CD8-positive, alpha-beta memory T cell (primary cell): ENCODE measurements around the gene PLPP4. TPM values are rescaled to one million over a fixed set of nuclear protein-coding genes. Genes with fewer than 3 reads are reported as not detected.

Experiments used
- CTCF ChIA-PET: fragments of 350-600 bp; sonication (Branson Sonifier 250); formaldehyde crosslinking; loops from one replicate; lab custom pipeline; 2021; ENCODE audit warnings: antibody characterized with exemption; lab: Charles Lee
- POLR2A ChIA-PET: fragments of 350-600 bp; sonication (Branson Sonifier 250); formaldehyde crosslinking; loops from one replicate; lab custom pipeline; 2021; ENCODE audit warnings: antibody characterized with exemption; lab: Charles Lee
- DNase-seq, 5 donors: peaks; one replicate each; pipeline versions ENCODE4 v3.0.0 to v3.0.0-alpha.2; 2020 to 2022; ENCODE audit warnings: mixed read lengths in 1 of 5
- H3K27ac ChIP-seq: one replicate; pipeline ENCODE4 v1.7.0; 2013; ENCODE audit warnings: low read depth, mild to moderate bottlenecking, low read length, moderate library complexity
- H3K27me3 ChIP-seq: 2 replicates; pipeline ENCODE4 v1.7.0; 2013; ENCODE audit warnings: low read length, mild to moderate bottlenecking; ENCODE audit not compliant: insufficient read depth, poor library complexity, severe bottlenecking
- H3K36me3 ChIP-seq: 2 replicates; pipeline ENCODE4 v1.7.0; 2013; ENCODE audit warnings: mild to moderate bottlenecking, low read length, moderate library complexity; ENCODE audit not compliant: insufficient read depth
- H3K4me1 ChIP-seq: 2 replicates; pipeline ENCODE4 v1.7.0; 2013; ENCODE audit warnings: mild to moderate bottlenecking, low read length, moderate library complexity; ENCODE audit not compliant: insufficient read depth
- H3K4me3 ChIP-seq: 2 replicates; pipeline ENCODE4 v1.7.0; 2013; ENCODE audit warnings: mild to moderate bottlenecking, low read length
- H3K9me3 ChIP-seq: 2 replicates; pipeline ENCODE4 v1.7.0; 2013; ENCODE audit warnings: mild to moderate bottlenecking, low read length
- H3K27ac Mint-ChIP-seq, 8 donors: one replicate each; pipeline ENCODE4 v1.8.0; 2020 to 2021; ENCODE audit warnings: mixed read lengths in 8 of 8, mild to moderate bottlenecking in 6 of 8, inconsistent platforms in 3 of 8, moderate library complexity in 3 of 8
- H3K27me3 Mint-ChIP-seq, 2 donors: one replicate each; pipeline ENCODE4 v1.8.0; 2020 to 2021; ENCODE audit warnings: mixed read lengths in 2 of 2, mild to moderate bottlenecking in 1 of 2, moderate library complexity in 1 of 2
- H3K36me3 Mint-ChIP-seq, 3 donors: one replicate each; pipeline ENCODE4 v1.8.0; 2020 to 2021; ENCODE audit warnings: mixed read lengths in 3 of 3, inconsistent platforms in 1 of 3, mild to moderate bottlenecking in 1 of 3
- H3K4me1 Mint-ChIP-seq, 3 donors: one replicate each; pipeline ENCODE4 v1.8.0; 2020 to 2021; ENCODE audit warnings: mixed read lengths in 3 of 3, inconsistent platforms in 1 of 3, mild to moderate bottlenecking in 1 of 3
- H3K4me3 Mint-ChIP-seq, 7 donors: one replicate each; pipeline ENCODE4 v1.8.0; 2020 to 2021; ENCODE audit warnings: mixed read lengths in 7 of 7, mild to moderate bottlenecking in 6 of 7, moderate library complexity in 4 of 7, inconsistent platforms in 2 of 7
- H3K9me3 Mint-ChIP-seq, 5 donors: one replicate each; pipeline ENCODE4 v1.8.0; 2020 to 2022; ENCODE audit warnings: mixed read lengths in 5 of 5, mild to moderate bottlenecking in 3 of 5, moderate library complexity in 2 of 5, inconsistent platforms in 1 of 5
- polyA plus RNA-seq: library from polyadenylated mRNA; unstranded; fragments of 300-500 nt; fragmentation: Illumina TruSeq; gene quantifications from one replicate; pipeline ENCODE4 v1.2.3, GENCODE V29; 2021
- total RNA-seq, 2 experiments: library from RNA; stranded (reverse); gene quantifications; one replicate each; pipeline ENCODE4 v1.2.3, GENCODE V29; 2021

The PLPP4 gene
- total and polyA plus RNA-seq, 3 experiments from 2014 or later, result not detected

GRCh38 chr10:120555842-120556532, 99.0 kb downstream of the PLPP4 start:
- Histone ChIP-seq H3K4me3 (no peak overlapping the region), H3K27me3 (no peaks in the 10 kb centered on the region), H3K36me3 (no peaks in the 10 kb centered on the region), H3K27ac (no peak overlapping the region), H3K4me1 (no peaks in the 10 kb centered on the region), H3K9me3 (no peaks in the 10 kb centered on the region)
- no peaks in the 10 kb centered on the region for H3K36me3 Mint-ChIP-seq
- DNase-seq, result no peak
- H3K27ac Mint-ChIP-seq, result no peak overlapping the region
- H3K9me3 Mint-ChIP-seq, result peaks cover 2 to 19% (median 10%) of the 10 kb centered on the region in 5 donors
- POLR2A ChIA-PET, result no interaction called here
- peaks cover 0 to 1% of the 10 kb centered on the region in 2 donors for H3K27me3 Mint-ChIP-seq
- CTCF ChIA-PET, result no interaction called here
- H3K4me1 Mint-ChIP-seq, result no peaks in the 10 kb centered on the region
- H3K4me3 Mint-ChIP-seq, result no peak overlapping the region

GRCh38 chr10:120557311-120557710, 100.3 kb downstream of the PLPP4 start:
- H3K27ac ChIP-seq, result no peak overlapping the region
- Mint-ChIP-seq H3K9me3 (peaks cover 2 to 19% (median 10%) of the 10 kb centered on the region in 5 donors), H3K36me3 (no peaks in the 10 kb centered on the region), H3K4me1 (no peaks in the 10 kb centered on the region), H3K4me3 (no peak overlapping the region), H3K27ac (no peak overlapping the region), H3K27me3 (peaks cover 0 to 1% of the 10 kb centered on the region in 2 donors)
- H3K9me3 ChIP-seq, result no peaks in the 10 kb centered on the region
- H3K27me3 ChIP-seq, result no peaks in the 10 kb centered on the region
- DNase-seq, result no peak
- no peaks in the 10 kb centered on the region for H3K4me1 ChIP-seq
- CTCF ChIA-PET, result no interaction called here
- POLR2A ChIA-PET, result no interaction called here
- H3K36me3 ChIP-seq, result no peaks in the 10 kb centered on the region
- no peak overlapping the region for H3K4me3 ChIP-seq

DNA sequence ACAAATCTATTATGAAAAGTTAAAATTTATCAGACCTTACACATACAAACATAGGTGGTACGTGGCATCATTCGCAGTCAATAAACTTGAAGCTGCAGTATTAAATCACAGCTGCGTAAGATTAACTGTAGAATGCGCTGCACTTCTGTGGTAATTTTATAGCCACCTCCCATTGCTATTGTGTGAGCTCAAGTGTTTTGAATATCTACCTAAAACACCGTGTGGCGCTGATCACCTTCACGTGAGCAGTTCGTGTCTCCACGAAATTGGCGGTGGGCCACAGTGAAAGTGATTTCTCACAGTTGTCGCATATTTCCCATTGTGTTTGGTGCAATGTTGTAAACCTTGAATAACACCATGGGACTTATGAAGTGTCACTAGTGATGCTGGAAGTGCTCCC, 102.8 kb downstream of the PLPP4 start:
- Mint-ChIP-seq H3K27me3 (no peaks in the 10 kb centered on the region), H3K36me3 (no peaks in the 10 kb centered on the region), H3K27ac (no peak overlapping the region), H3K4me3 (no peak overlapping the region), H3K4me1 (no peaks in the 10 kb centered on the region), H3K9me3 (peaks cover 0 to 4% (median 2%) of the 10 kb centered on the region in 5 donors)
- H3K4me3 ChIP-seq, result no peak overlapping the region
- H3K27me3 ChIP-seq, result no peaks in the 10 kb centered on the region
- H3K36me3 ChIP-seq, result no peaks in the 10 kb centered on the region
- H3K4me1 ChIP-seq, result no peaks in the 10 kb centered on the region
- no peaks in the 10 kb centered on the region for H3K9me3 ChIP-seq
- ChIA-PET POLR2A (no interaction called here), CTCF (no interaction called here)
- H3K27ac ChIP-seq, result no peak overlapping the region
- DNase-seq, result no peak

DNA sequence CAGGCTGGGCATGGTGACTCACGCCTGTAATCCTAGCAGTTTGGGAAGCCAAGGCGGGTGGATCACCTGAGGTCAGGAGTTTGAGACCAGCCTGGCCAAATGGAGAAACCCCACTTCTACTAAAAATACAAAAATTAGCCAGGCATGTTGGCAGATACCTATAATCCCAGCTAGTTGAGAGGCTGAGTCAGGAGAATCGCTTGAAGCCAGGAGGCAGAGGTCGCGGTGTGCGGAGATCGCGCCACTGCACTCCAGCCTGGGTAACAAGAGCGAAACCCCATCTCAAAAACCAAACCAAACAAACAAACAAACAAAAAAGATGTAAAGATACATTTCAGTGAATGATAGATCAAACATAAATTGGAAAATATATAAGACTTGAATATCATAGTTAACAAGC, 105.9 kb downstream of the PLPP4 start:
- CTCF ChIA-PET, result no interaction called here
- H3K4me3 Mint-ChIP-seq, result no peak overlapping the region
- no peaks in the 10 kb centered on the region for H3K36me3 Mint-ChIP-seq
- no peak for DNase-seq
- H3K4me1 ChIP-seq, result no peaks in the 10 kb centered on the region
- POLR2A ChIA-PET, result no interaction called here
- no peak overlapping the region for H3K4me3 ChIP-seq
- no peaks in the 10 kb centered on the region for H3K36me3 ChIP-seq
- no peaks in the 10 kb centered on the region for H3K4me1 Mint-ChIP-seq
- no peaks in the 10 kb centered on the region for H3K27me3 ChIP-seq
- H3K27ac Mint-ChIP-seq, result no peak overlapping the region
- no peak overlapping the region for H3K27ac ChIP-seq
- peaks cover 0 to 3% of the 10 kb centered on the region in 2 donors for H3K27me3 Mint-ChIP-seq
- no peaks in the 10 kb centered on the region for H3K9me3 Mint-ChIP-seq
- H3K9me3 ChIP-seq, result no peaks in the 10 kb centered on the region

DNA sequence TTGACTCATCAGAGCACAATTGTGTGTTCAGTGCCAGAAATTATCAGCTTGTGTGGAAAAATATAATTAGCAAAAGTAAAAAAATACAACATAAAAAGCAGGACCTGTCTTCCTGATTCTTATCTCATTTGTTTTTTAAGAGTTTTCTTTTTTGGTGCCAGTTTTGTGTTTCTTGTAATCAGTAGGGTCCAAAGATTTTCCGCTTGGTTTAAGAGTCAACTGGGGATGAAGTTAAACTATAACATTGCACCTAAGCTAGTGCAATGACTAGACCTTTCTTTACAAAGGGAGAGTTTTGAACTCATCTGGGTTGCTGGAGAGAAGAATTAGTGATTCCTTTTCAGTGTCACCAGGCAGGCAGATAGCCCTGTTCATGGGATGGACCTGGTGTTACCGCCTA, 113.4 kb downstream of the PLPP4 start:
- H3K27ac Mint-ChIP-seq, result no peak overlapping the region
- Histone ChIP-seq H3K27ac (no peak overlapping the region), H3K36me3 (no peaks in the 10 kb centered on the region), H3K4me3 (no peak overlapping the region), H3K9me3 (no peaks in the 10 kb centered on the region), H3K4me1 (no peaks in the 10 kb centered on the region), H3K27me3 (no peaks in the 10 kb centered on the region)
- peaks cover 4 to 5% of the 10 kb centered on the region in 2 donors for H3K27me3 Mint-ChIP-seq
- H3K9me3 Mint-ChIP-seq, result no peaks in the 10 kb centered on the region
- ChIA-PET CTCF (no interaction called here), POLR2A (no interaction called here)
- no peak overlapping the region for H3K4me3 Mint-ChIP-seq
- H3K36me3 Mint-ChIP-seq, result no peaks in the 10 kb centered on the region
- no peak for DNase-seq
- no peaks in the 10 kb centered on the region for H3K4me1 Mint-ChIP-seq

DNA sequence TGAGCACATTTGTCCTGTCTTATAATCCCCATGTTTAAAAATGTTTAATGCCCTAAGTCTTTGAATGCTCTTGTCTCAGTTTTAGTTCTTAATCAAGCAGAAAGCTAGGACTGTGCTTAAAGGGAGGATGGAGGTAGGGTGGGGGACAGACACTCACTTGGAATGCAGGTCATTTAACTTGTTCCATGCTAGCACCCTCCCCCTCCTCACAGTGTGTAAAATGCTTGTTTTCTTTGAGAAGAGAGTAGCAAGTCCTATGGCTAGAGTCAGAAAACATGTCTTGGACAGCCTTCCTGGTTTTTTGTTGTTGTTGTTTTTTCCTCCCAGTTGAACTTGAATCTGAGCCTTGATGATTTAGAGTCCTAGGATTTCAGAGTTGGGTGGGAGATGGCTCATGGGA, 114.2 kb downstream of the PLPP4 start:
- DNase-seq, result no peak
- no peaks in the 10 kb centered on the region for H3K9me3 Mint-ChIP-seq
- no peak overlapping the region for H3K27ac Mint-ChIP-seq
- no peak overlapping the region for H3K4me3 Mint-ChIP-seq
- Histone ChIP-seq H3K27me3 (no peaks in the 10 kb centered on the region), H3K27ac (no peak overlapping the region), H3K4me3 (no peak overlapping the region), H3K4me1 (no peaks in the 10 kb centered on the region), H3K36me3 (no peaks in the 10 kb centered on the region), H3K9me3 (no peaks in the 10 kb centered on the region)
- no peaks in the 10 kb centered on the region for H3K36me3 Mint-ChIP-seq
- CTCF ChIA-PET, result no interaction called here
- POLR2A ChIA-PET, result no interaction called here
- H3K4me1 Mint-ChIP-seq, result no peaks in the 10 kb centered on the region
- peaks cover 3 to 4% of the 10 kb centered on the region in 2 donors for H3K27me3 Mint-ChIP-seq

DNA sequence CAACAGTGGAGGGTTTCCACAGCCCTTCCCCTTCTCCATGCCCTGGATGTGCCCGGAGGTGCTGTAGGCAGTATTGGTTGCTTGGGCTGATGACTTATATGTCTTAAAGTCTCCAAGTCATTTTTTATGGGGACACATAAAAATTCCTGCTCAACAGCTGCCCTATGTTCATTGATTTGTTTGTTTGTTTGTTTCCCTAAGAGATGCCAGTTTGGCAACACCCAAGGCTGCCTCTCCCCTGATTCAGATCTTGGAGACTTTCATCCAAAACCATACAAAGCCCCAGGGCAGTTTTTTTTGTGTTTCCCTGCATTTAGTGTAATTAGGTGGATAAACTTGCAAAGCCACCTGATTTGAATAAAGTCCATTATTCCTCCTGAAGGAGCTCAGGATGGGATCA, 115.3 kb downstream of the PLPP4 start:
- Mint-ChIP-seq H3K4me1 (no peaks in the 10 kb centered on the region), H3K36me3 (no peaks in the 10 kb centered on the region), H3K9me3 (no peaks in the 10 kb centered on the region), H3K4me3 (no peak overlapping the region), H3K27ac (no peak overlapping the region), H3K27me3 (peaks cover 2 to 4% of the 10 kb centered on the region in 2 donors)
- H3K4me3 ChIP-seq, result no peak overlapping the region
- ChIA-PET CTCF (no interaction called here), POLR2A (no interaction called here)
- H3K27ac ChIP-seq, result no peak overlapping the region
- no peaks in the 10 kb centered on the region for H3K9me3 ChIP-seq
- no peaks in the 10 kb centered on the region for H3K4me1 ChIP-seq
- no peaks in the 10 kb centered on the region for H3K36me3 ChIP-seq
- no peak for DNase-seq
- no peaks in the 10 kb centered on the region for H3K27me3 ChIP-seq

- H3K4me1 Mint-ChIP-seq, result no peaks in the 10 kb centered on the region
- ChIA-PET POLR2A (no interaction called here), CTCF (no interaction called here)
Measured at GRCh38 chr10:120573355-120573754, 116.3 kb downstream of the PLPP4 start.

More at GRCh38 chr10:120573355-120573754, 116.3 kb downstream of the PLPP4 start:
- no peaks in the 10 kb centered on the region for H3K36me3 ChIP-seq
- Mint-ChIP-seq H3K36me3 (no peaks in the 10 kb centered on the region), H3K4me3 (no peak overlapping the region), H3K27ac (no peak overlapping the region), H3K9me3 (no peaks in the 10 kb centered on the region), H3K27me3 (peaks cover 2 to 4% of the 10 kb centered on the region in 2 donors)
- no peak overlapping the region for H3K27ac ChIP-seq
- H3K4me1 ChIP-seq, result no peaks in the 10 kb centered on the region
- H3K4me3 ChIP-seq, result no peak overlapping the region
- H3K9me3 ChIP-seq, result no peaks in the 10 kb centered on the region
- DNase-seq, result no peak
- H3K27me3 ChIP-seq, result no peaks in the 10 kb centered on the region
